Endothelial cell of umbilical vein (primary cell): ENCODE measurements around the gene GJB5. TPM values are rescaled to one million over a fixed set of nuclear protein-coding genes. Genes with fewer than 3 reads are reported as not detected.

Experiments
- BruUV-seq: library from RNA; stranded (reverse); fragments of 400-500 nt; replicated peaks from 2 replicates; lab custom pipeline; 2021; lab: Mats Ljungman, UMichigan
- CTCF ChIA-PET: fragments of 300-600, 350-600 bp; sonication (Branson Sonifier 250); formaldehyde crosslinking; loops from one replicate; lab custom pipeline; 2021; ENCODE audit warnings: antibody characterized with exemption, inconsistent platforms; lab: Charles Lee
- POLR2A ChIA-PET: fragments of 300-600, 350-600 bp; sonication (Branson Sonifier 250); formaldehyde crosslinking; loops from one replicate; lab custom pipeline; 2021; ENCODE audit warnings: antibody characterized with exemption, inconsistent platforms; lab: Charles Lee
- DNase-seq: peaks from one replicate; pipeline ENCODE4 v3.0.0-alpha.2; 2011; ENCODE audit warnings: low read depth, low spot score
- FAIRE-seq: peaks from 2 replicates; lab custom pipeline; 2011; peaks lifted over from hg19 to GRCh38; lab: Jason Lieb, UNC
- H2AFZ ChIP-seq: 2 replicates; pipeline ENCODE4 v1.6.0; 2012; ENCODE audit warnings: low read depth, low read length, control low read depth, inconsistent platforms
- H3K27ac ChIP-seq: 2 replicates; pipeline ENCODE4 v1.5.1; 2011; ENCODE audit warnings: low read depth, mild to moderate bottlenecking, control low read depth, low read length, moderate library complexity; ENCODE audit not compliant: insufficient read depth
- H3K27me3 ChIP-seq, 2 experiments: 2 replicates each; pipeline versions ENCODE4 v1.6.0 to v1.6.1; 2011; ENCODE audit warnings: low read length in 2 of 2, mixed read lengths in 1 of 2; ENCODE audit not compliant: control insufficient read depth in 2 of 2, insufficient read depth in 2 of 2
- H3K36me3 ChIP-seq, 2 experiments: 2 replicates in 1 of 2; 3 replicates in 1 of 2; pipeline ENCODE4 v1.5.1; 2011; ENCODE audit warnings: low read length in 2 of 2, mild to moderate bottlenecking in 1 of 2, moderate library complexity in 1 of 2; ENCODE audit not compliant: control insufficient read depth in 2 of 2, insufficient read depth in 2 of 2; ENCODE audit errors: extremely low read depth in 1 of 2
- H3K4me1 ChIP-seq: 3 replicates; pipeline ENCODE4 v1.5.1; 2011; ENCODE audit warnings: mild to moderate bottlenecking, low read length; ENCODE audit not compliant: control insufficient read depth, insufficient read depth; ENCODE audit errors: extremely low read depth
- H3K4me2 ChIP-seq: 2 replicates; pipeline ENCODE4 v1.6.1; 2011; ENCODE audit warnings: low read length, control low read depth, mixed read lengths; ENCODE audit not compliant: insufficient read depth
- H3K4me3 ChIP-seq, 3 experiments: fragments of 200-600 bp in 1 of 3; sonication (generic), shearing (Covaris generic) in 1 of 3; replicated peaks in 1 of 3; 2 replicates each; pipeline ENCODE4 v1.5.1; 2011 to 2016; ENCODE audit warnings: control low read depth in 3 of 3, low read length in 3 of 3, mild to moderate bottlenecking in 2 of 3, inconsistent platforms in 1 of 3, low read depth in 1 of 3, moderate library complexity in 1 of 3; ENCODE audit not compliant: insufficient read depth in 1 of 3
- H3K79me2 ChIP-seq: 2 replicates; pipeline ENCODE4 v1.6.0; 2012; ENCODE audit warnings: low read length, inconsistent platforms; ENCODE audit not compliant: control insufficient read depth, insufficient read depth
- H3K9ac ChIP-seq: replicated peaks from 2 replicates; pipeline ENCODE3; 2011; ENCODE audit warnings: low read length, control low read depth; ENCODE audit not compliant: insufficient read depth; ENCODE audit errors: extremely low read depth
- H3K9me1 ChIP-seq: replicated peaks from 3 replicates; pipeline ENCODE4 v1.6.0; 2011; ENCODE audit warnings: mild to moderate bottlenecking, low read length; ENCODE audit not compliant: control insufficient read depth, insufficient read depth; ENCODE audit errors: extremely low read depth
- H3K9me3 ChIP-seq: replicated peaks from 2 replicates; pipeline ENCODE4 v1.5.1; 2012; ENCODE audit warnings: low read length, inconsistent platforms; ENCODE audit not compliant: control insufficient read depth, insufficient read depth
- H4K20me1 ChIP-seq: replicated peaks from 2 replicates; pipeline ENCODE3; 2011; ENCODE audit warnings: mild to moderate bottlenecking, low read length; ENCODE audit not compliant: control insufficient read depth, insufficient read depth; ENCODE audit errors: extremely low read depth
- CTCF ChIP-seq, 2 donors: IDR thresholded peaks; 1 replicate in 1 of 2; 2 replicates in 1 of 2; pipeline ENCODE4 v1.5.1; 2011; ENCODE audit warnings: low read length in 2 of 2, mild to moderate bottlenecking in 2 of 2, moderate library complexity in 2 of 2, control low read depth in 1 of 2, inconsistent platforms in 1 of 2, low read depth in 1 of 2; ENCODE audit not compliant: insufficient read depth in 1 of 2; ENCODE audit errors: extremely low read depth in 1 of 2
- EZH2 ChIP-seq: IDR thresholded peaks from 2 replicates; pipeline ENCODE4 v1.6.1; 2012; ENCODE audit warnings: borderline replicate concordance, low read depth, mild to moderate bottlenecking, moderate library complexity, low read length, inconsistent platforms; ENCODE audit not compliant: severe bottlenecking
- FOS ChIP-seq: IDR thresholded peaks from 2 replicates; pipeline ENCODE4 v1.6.1; 2011; ENCODE audit warnings: mild to moderate bottlenecking, low read length, moderate library complexity, borderline replicate concordance; ENCODE audit not compliant: insufficient read depth
- GATA2 ChIP-seq: IDR thresholded peaks from 2 replicates; pipeline ENCODE4 v1.7.0; 2011; ENCODE audit warnings: low read depth, mild to moderate bottlenecking, moderate library complexity, mixed read lengths, low read length; ENCODE audit not compliant: insufficient read length, insufficient read depth
- JUN ChIP-seq: IDR thresholded peaks from 2 replicates; pipeline ENCODE4 v1.6.1; 2011; ENCODE audit warnings: borderline replicate concordance, low read depth; ENCODE audit not compliant: insufficient read length, insufficient read depth
- MAX ChIP-seq: IDR thresholded peaks from 2 replicates; pipeline ENCODE4 v1.6.1; 2011; ENCODE audit not compliant: insufficient read depth, insufficient read length
- MYC ChIP-seq: IDR thresholded peaks from one replicate; pipeline ENCODE4 v1.6.1; 2011; ENCODE audit warnings: mild to moderate bottlenecking, low read depth, low read length
- POLR2A ChIP-seq: IDR thresholded peaks from 2 replicates; pipeline ENCODE4 v1.6.1; 2012; ENCODE audit warnings: low read depth, mild to moderate bottlenecking, control low read depth, low read length
- POLR2AphosphoS5 ChIP-seq: IDR thresholded peaks from 2 replicates; pipeline ENCODE4 v1.6.1; 2012; ENCODE audit warnings: low read depth, mild to moderate bottlenecking, control low read depth, low read length, moderate library complexity; ENCODE audit not compliant: insufficient read depth
- dilution Hi-C: fragments of 300-500 bp; cut with MboI; formaldehyde crosslinking; loops from one replicate; pipeline ENCODE4 v1.15.0; 2019; ENCODE audit warnings: low sequenced_read_pairs; ENCODE audit not compliant: extremely low pct_ligation_motif_present
- intact Hi-C: fragments of 100-400 bp; cut with micrococcal nuclease; formaldehyde crosslinking; loops from one replicate; pipeline ENCODE4 v1.10.0; 2022
- polyA plus RNA-seq, 4 experiments: library from polyadenylated mRNA; depleted of rRNA in 3 of 4; stranded (reverse) in 3 of 4; unstranded in 1 of 4; fragments of >200 nt; gene quantifications; 2 replicates each; pipeline versions ENCODE4 v1.2.1 to v1.2.3, GENCODE V29; 2011 to 2012; ENCODE audit warnings: missing spikeins in 1 of 4
- total RNA-seq: library from RNA; stranded (reverse); gene quantifications from 2 replicates; pipeline ENCODE4 v1.2.3, GENCODE V29; 2021

Gene GJB5
- total and polyA plus RNA-seq, 2 donors (not counting 3 experiments of a cell fraction or from before 2014, with no cell fraction given) = not detected

GRCh38 chr1:34792868-34793727 lies 38.3 kb downstream of the GJB5 start, which contains the start of gene GJA4:
Gene GJA4, plus strand, starts transcription at chr1:34792999. Its CDS starts 1,215 bp downstream, at chr1:34794214.
- no peak within 1 kb of the TSS for H3K9ac ChIP-seq
- H3K9me1 ChIP-seq = no peaks in the 10 kb centered on the region
- CTCF ChIA-PET = interaction anchor here (0.8 to 2.5 kb wide), 2 partner anchors 59 to 60 kb away, joined by 4 to 9 read pairs; no protein-coding TSS in a partner anchor
- peak within 1 kb of the TSS in 1 of 3 experiments; percentile 52 for H3K4me3 ChIP-seq
- no peak within 1 kb of the TSS for H3K4me2 ChIP-seq
- H3K79me2 ChIP-seq = no peaks in the 10 kb centered on the region
- POLR2A ChIA-PET = no interaction called here
- no peaks in the 10 kb centered on the region for H4K20me1 ChIP-seq
- TSS peak; percentile 57 for BruUV-seq
- no peaks in the 10 kb centered on the region for H3K4me1 ChIP-seq
- H2AFZ ChIP-seq = no peak within 1 kb of the TSS
- peaks cover 0 to 15% of the 10 kb centered on the region in 2 experiments for H3K36me3 ChIP-seq
- DNase-seq (peak; percentile 22), FAIRE-seq (no peak)
- H3K9me3 ChIP-seq = no peaks in the 10 kb centered on the region
- H3K27me3 ChIP-seq = peaks cover 34 to 36% of the 10 kb centered on the region in 2 experiments
- TF ChIP-seq JUN (no peak), EZH2 (peak; percentile 82)
- dilution Hi-C loops (no loop called here), intact Hi-C loops (no loop called here)
- H3K27ac ChIP-seq = no peak within 1 kb of the TSS

GRCh38 chr1:34794001-34794789 lies 39.3 kb downstream of the GJB5 start:
- intact Hi-C loops (no loop called here), dilution Hi-C loops (no loop called here)
- Histone ChIP-seq H3K9ac (no peak overlapping the region), H3K79me2 (no peaks in the 10 kb centered on the region), H3K27ac (no peak overlapping the region), H3K4me3 (peak overlapping the region in 1 of 3 experiments; percentile 52), H3K4me2 (no peak overlapping the region), H4K20me1 (no peaks in the 10 kb centered on the region), H3K9me3 (no peaks in the 10 kb centered on the region), H3K9me1 (no peaks in the 10 kb centered on the region), H3K36me3 (peaks cover 0 to 15% of the 10 kb centered on the region in 2 experiments), H2AFZ (no peak overlapping the region), H3K4me1 (no peaks in the 10 kb centered on the region), H3K27me3 (peaks cover 36% of the 10 kb centered on the region in 2 experiments)
- TF ChIP-seq POLR2AphosphoS5 (no peak), EZH2 (no peak), MAX (no peak), MYC (no peak), FOS (no peak), GATA2 (no peak), JUN (no peak), POLR2A (no peak), CTCF (IDR thresholded peaks at IDR 0.05; ENCODE audit: extremely low read depth in 1 of 2, insufficient read depth in 1 of 2, low read depth in 1 of 2, low read length in 2 of 2) (no peak)
- FAIRE-seq = no peak
- ChIA-PET CTCF (interaction anchor here (0.8 kb wide), 1 partner anchor 58 kb away, joined by 4 read pairs; no protein-coding TSS in a partner anchor), POLR2A (no interaction called here)
- DNase-seq = peak; percentile 19
- BruUV-seq = no TSS peak
